HepG2 (cell line): ENCODE results near the gene FLYWCH1.

Source experiments
- MED13 ChIP-seq: sonication (generic); formaldehyde crosslinking; IDR thresholded peaks from 2 replicates; pipeline ENCODE4 v1.5.0; 2020; ENCODE audit warnings: missing genetic modification reagents
- NR3C1 ChIP-seq: sonication (generic); formaldehyde crosslinking; IDR thresholded peaks from 2 replicates; pipeline ENCODE4 v1.4.0; 2020; ENCODE audit warnings: missing genetic modification reagents
- TRIM24 ChIP-seq: sonication (generic); formaldehyde crosslinking; IDR thresholded peaks from 2 replicates; pipeline ENCODE4 v1.8.0; 2022; ENCODE audit warnings: mild to moderate bottlenecking, missing genetic modification reagents
- ZNF354B ChIP-seq: sonication (generic); formaldehyde crosslinking; IDR thresholded peaks from 2 replicates; pipeline ENCODE4 v1.8.0; 2022; ENCODE audit warnings: mild to moderate bottlenecking, missing genetic modification reagents

DNA sequence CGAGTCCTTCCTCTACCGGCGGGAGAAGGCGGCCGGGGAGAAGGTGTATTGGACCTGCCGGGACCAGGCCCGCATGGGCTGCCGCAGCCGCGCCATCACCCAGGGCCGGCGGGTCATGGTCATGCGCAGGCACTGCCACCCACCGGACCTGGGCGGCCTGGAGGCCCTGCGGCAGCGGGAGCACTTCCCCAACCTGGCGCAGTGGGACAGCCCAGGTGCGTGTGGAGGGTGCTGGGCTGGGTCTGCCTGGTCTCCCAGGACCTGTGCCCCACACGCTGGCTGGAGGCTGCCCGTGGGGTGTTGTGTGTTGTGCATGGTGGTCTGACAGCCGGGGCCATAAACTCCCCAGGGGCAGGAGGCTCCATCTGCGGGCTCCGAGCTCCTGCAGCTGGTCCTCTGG lies 25.4 kb downstream of the FLYWCH1 start:
- TF ChIP-seq TRIM24 (CRISPR knock-in tag), result no peak
- no peak for TF ChIP-seq ZNF354B (CRISPR knock-in tag)
- no peak for TF ChIP-seq MED13 (CRISPR knock-in tag)
- TF ChIP-seq NR3C1 (CRISPR knock-in tag), result no peak
